ENCODE measurements around the gene SORCS2. TPM values are rescaled to one million over a fixed set of nuclear protein-coding genes. Genes with fewer than 3 reads are reported as not detected.

Gene SORCS2
- total and polyA plus RNA-seq, 2 donors (not counting 1 experiment from before 2014, with no cell fraction given): not detected

DNA sequence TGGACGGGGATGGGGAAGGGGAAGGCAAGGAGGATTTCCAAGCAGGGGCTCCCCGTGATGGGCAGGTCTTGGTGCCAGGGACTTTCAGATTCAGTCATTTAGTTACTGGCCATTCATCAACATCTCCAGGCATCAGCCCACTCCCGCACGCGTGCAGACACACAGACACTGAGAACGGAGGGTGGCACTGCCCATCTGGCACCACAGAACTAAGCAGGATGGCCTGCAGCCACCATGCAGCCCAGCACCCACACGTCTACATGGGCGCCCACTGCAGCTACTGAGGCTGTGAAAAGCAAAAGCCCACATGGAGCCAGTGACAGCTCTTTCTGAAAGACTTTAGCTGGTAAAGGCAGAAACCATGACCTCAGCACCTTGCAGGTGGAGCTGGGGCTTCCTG is 418.5 kb downstream of the SORCS2 start:
- Mint-ChIP-seq H3K27ac (no peak overlapping the region), H3K27me3 (peaks cover 5% of the 10 kb centered on the region), H3K9me3 (ENCODE audit: insufficient read depth) (peaks cover 2% of the 10 kb centered on the region), H3K4me1 (no peaks in the 10 kb centered on the region), H3K4me3 (no peak overlapping the region)
- Histone ChIP-seq H2AFZ (ENCODE audit: insufficient read depth, low read depth, low read length, poor library complexity, severe bottlenecking) (no peak overlapping the region), H3K4me1 (ENCODE audit: control insufficient read depth in 2 of 2, insufficient read depth in 2 of 2, low read length in 2 of 2) (no peaks in the 10 kb centered on the region), H3K9me3 (ENCODE audit: control extremely low read depth in 1 of 3, control insufficient read depth in 2 of 3, insufficient read depth in 1 of 3, low read length in 2 of 3) (peaks cover 0 to 44% (median 0%) of the 10 kb centered on the region in 3 donors), H3K4me2 (replicated peaks; ENCODE audit: low read depth, low read length, poor library complexity, severe bottlenecking) (no peak overlapping the region), H3K4me3 (ENCODE audit: control extremely low read depth in 1 of 5, extremely low read depth in 1 of 5, insufficient read depth in 1 of 5, low read depth in 2 of 5, low read length in 4 of 5) (no peak overlapping the region), H3K27me3 (replicated peaks in 1 of 4; ENCODE audit: control extremely low read depth in 1 of 4, control insufficient read depth in 3 of 4, insufficient read depth in 4 of 4, low read length in 3 of 4) (no peaks in the 10 kb centered on the region), H3K9ac (ENCODE audit: low read length) (no peak overlapping the region), H3K36me3 (replicated peaks in 1 of 2; ENCODE audit: control extremely low read depth in 1 of 2, control insufficient read depth in 1 of 2, extremely low read depth in 1 of 2, insufficient read depth in 2 of 2, low read length in 1 of 2) (no peaks in the 10 kb centered on the region), H3K79me2 (ENCODE audit: control insufficient read depth, insufficient read depth, low read length) (no peaks in the 10 kb centered on the region), H3K27ac (ENCODE audit: low read length in 2 of 2) (no peak overlapping the region), H4K20me1 (ENCODE audit: control insufficient read depth, insufficient read depth, low read length, poor library complexity, severe bottlenecking) (no peaks in the 10 kb centered on the region)
- CTCF ChIA-PET: no interaction called here
- WGBS (ENCODE audit: insufficient coverage): 95% methylated on average over 5 of the region's 8 CpGs
- no peak for TF ChIP-seq EZH2 (IDR thresholded peaks at IDR 0.05; ENCODE audit: borderline replicate concordance, insufficient read depth, low read depth, low read length, poor library complexity, severe bottlenecking)
- TF ChIP-seq, protein P1, sequence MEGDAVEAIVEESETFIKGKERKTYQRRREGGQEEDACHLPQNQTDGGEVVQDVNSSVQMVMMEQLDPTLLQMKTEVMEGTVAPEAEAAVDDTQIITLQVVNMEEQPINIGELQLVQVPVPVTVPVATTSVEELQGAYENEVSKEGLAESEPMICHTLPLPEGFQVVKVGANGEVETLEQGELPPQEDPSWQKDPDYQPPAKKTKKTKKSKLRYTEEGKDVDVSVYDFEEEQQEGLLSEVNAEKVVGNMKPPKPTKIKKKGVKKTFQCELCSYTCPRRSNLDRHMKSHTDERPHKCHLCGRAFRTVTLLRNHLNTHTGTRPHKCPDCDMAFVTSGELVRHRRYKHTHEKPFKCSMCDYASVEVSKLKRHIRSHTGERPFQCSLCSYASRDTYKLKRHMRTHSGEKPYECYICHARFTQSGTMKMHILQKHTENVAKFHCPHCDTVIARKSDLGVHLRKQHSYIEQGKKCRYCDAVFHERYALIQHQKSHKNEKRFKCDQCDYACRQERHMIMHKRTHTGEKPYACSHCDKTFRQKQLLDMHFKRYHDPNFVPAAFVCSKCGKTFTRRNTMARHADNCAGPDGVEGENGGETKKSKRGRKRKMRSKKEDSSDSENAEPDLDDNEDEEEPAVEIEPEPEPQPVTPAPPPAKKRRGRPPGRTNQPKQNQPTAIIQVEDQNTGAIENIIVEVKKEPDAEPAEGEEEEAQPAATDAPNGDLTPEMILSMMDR (IDR thresholded peaks at IDR 0.05): no peak
- POLR2A ChIA-PET: no interaction called here
- DNase-seq: no peak
- ATAC-seq (ENCODE audit: low read depth): no peak
- intact Hi-C loops (cut with micrococcal nuclease): no loop called here

- no peak overlapping the region for H3K27ac Mint-ChIP-seq
- no peak overlapping the region for H3K9ac ChIP-seq (ENCODE audit: low read length)
Measured at GRCh38 chr4:7612311-7612897, 420.1 kb downstream of the SORCS2 start.

More at GRCh38 chr4:7612311-7612897, 420.1 kb downstream of the SORCS2 start:
- POLR2A ChIA-PET: no interaction called here
- CTCF ChIA-PET: no interaction called here
- no peak overlapping the region for H3K4me3 ChIP-seq (ENCODE audit: control extremely low read depth in 1 of 5, extremely low read depth in 1 of 5, insufficient read depth in 1 of 5, low read depth in 2 of 5, low read length in 4 of 5)
- Mint-ChIP-seq H3K9me3 (ENCODE audit: insufficient read depth) (peaks cover 2% of the 10 kb centered on the region), H3K4me1 (no peaks in the 10 kb centered on the region), H3K27me3 (peaks cover 5% of the 10 kb centered on the region), H3K4me3 (no peak overlapping the region)
- intact Hi-C loops (cut with micrococcal nuclease): no loop called here
- no peak overlapping the region for H3K4me2 ChIP-seq (replicated peaks; ENCODE audit: low read depth, low read length, poor library complexity, severe bottlenecking)
- WGBS (ENCODE audit: insufficient coverage): 90% methylated on average over 16 of the region's 16 CpGs
- ATAC-seq (ENCODE audit: low read depth) (no peak), DNase-seq (no peak)
- no peaks in the 10 kb centered on the region for H4K20me1 ChIP-seq (ENCODE audit: control insufficient read depth, insufficient read depth, low read length, poor library complexity, severe bottlenecking)
- no peaks in the 10 kb centered on the region for H3K27me3 ChIP-seq (replicated peaks in 1 of 4; ENCODE audit: control extremely low read depth in 1 of 4, control insufficient read depth in 3 of 4, insufficient read depth in 4 of 4, low read length in 3 of 4)
- H3K79me2 ChIP-seq (ENCODE audit: control insufficient read depth, insufficient read depth, low read length): no peaks in the 10 kb centered on the region
- no peaks in the 10 kb centered on the region for H3K36me3 ChIP-seq (replicated peaks in 1 of 2; ENCODE audit: control extremely low read depth in 1 of 2, control insufficient read depth in 1 of 2, extremely low read depth in 1 of 2, insufficient read depth in 2 of 2, low read length in 1 of 2)
- H2AFZ ChIP-seq (ENCODE audit: insufficient read depth, low read depth, low read length, poor library complexity, severe bottlenecking): no peak overlapping the region
- H3K27ac ChIP-seq (ENCODE audit: low read length in 2 of 2): no peak overlapping the region
- no peaks in the 10 kb centered on the region for H3K4me1 ChIP-seq (ENCODE audit: control insufficient read depth in 2 of 2, insufficient read depth in 2 of 2, low read length in 2 of 2)
- peaks cover 0 to 43% (median 0%) of the 10 kb centered on the region in 3 donors for H3K9me3 ChIP-seq (ENCODE audit: control extremely low read depth in 1 of 3, control insufficient read depth in 2 of 3, insufficient read depth in 1 of 3, low read length in 2 of 3)
- TF ChIP-seq EZH2 (IDR thresholded peaks at IDR 0.05; ENCODE audit: borderline replicate concordance, insufficient read depth, low read depth, low read length, poor library complexity, severe bottlenecking): no peak
- TF ChIP-seq, protein P1 (IDR thresholded peaks at IDR 0.05): no peak
